B cell (primary cell): ENCODE results near the gene HERPUD1. TPM values are rescaled to one million over a fixed set of nuclear protein-coding genes. Genes with fewer than 3 reads are reported as not detected.

Experiments used
- ATAC-seq: fragments of 200-7000 bp; cut with Tn5 transposase; one replicate; pipeline ENCODE4 v1.10.0; 2021; ENCODE audit warnings: low read depth, mild to moderate bottlenecking, moderate number of reproducible peaks, moderate library complexity
- CTCF ChIA-PET: fragments of 350-600 bp; sonication (Branson Sonifier 250); formaldehyde crosslinking; loops from one replicate; lab custom pipeline; 2021; ENCODE audit warnings: antibody characterized with exemption, inconsistent platforms; lab: Charles Lee
- POLR2A ChIA-PET: fragments of 350-600 bp; sonication (Branson Sonifier 250); formaldehyde crosslinking; loops from one replicate; lab custom pipeline; 2021; ENCODE audit warnings: antibody characterized with exemption; lab: Charles Lee
- DNase-seq: peaks from one replicate; pipeline ENCODE4 v3.0.0; 2013
- H2AFZ ChIP-seq: 2 replicates; pipeline ENCODE4 v1.6.1; 2012; ENCODE audit warnings: mild to moderate bottlenecking, low read depth, low read length; ENCODE audit not compliant: insufficient read depth, poor library complexity, severe bottlenecking
- H3K27ac ChIP-seq, 2 donors: 1 replicate in 1 of 2; 2 replicates in 1 of 2; pipeline ENCODE4 v1.5.1; 2012 to 2013; ENCODE audit warnings: low read length in 2 of 2, mild to moderate bottlenecking in 2 of 2, moderate library complexity in 1 of 2
- H3K27me3 ChIP-seq, 4 experiments: fragments of 200-600 bp in 1 of 4; sonication (generic) in 1 of 4; replicated peaks in 1 of 4; 1 replicate in 2 of 4; 2 replicates in 2 of 4; pipeline versions ENCODE4 v1.6.1 to v1.7.0; 2013 to 2016; ENCODE audit warnings: low read length in 3 of 4, mild to moderate bottlenecking in 2 of 4, mixed read lengths in 1 of 4, moderate library complexity in 1 of 4; ENCODE audit not compliant: insufficient read depth in 4 of 4, control insufficient read depth in 3 of 4; ENCODE audit errors: control extremely low read depth in 1 of 4
- H3K36me3 ChIP-seq, 2 experiments: replicated peaks in 1 of 2; 1 replicate in 1 of 2; 2 replicates in 1 of 2; pipeline versions ENCODE4 v1.6.1 to v1.7.1; 2013; ENCODE audit warnings: low read length in 1 of 2; ENCODE audit not compliant: insufficient read depth in 2 of 2, control insufficient read depth in 1 of 2; ENCODE audit errors: control extremely low read depth in 1 of 2, extremely low read depth in 1 of 2
- H3K4me1 ChIP-seq, 2 donors: fragments of 200-600 bp in 1 of 2; sonication (generic) in 1 of 2; 1 replicate in 1 of 2; 2 replicates in 1 of 2; pipeline versions ENCODE4 v1.5.1 to v1.6.1; 2013 to 2017; ENCODE audit warnings: low read length in 2 of 2; ENCODE audit not compliant: control insufficient read depth in 2 of 2, insufficient read depth in 2 of 2
- H3K4me2 ChIP-seq: replicated peaks from 2 replicates; pipeline ENCODE3; 2012; ENCODE audit warnings: mild to moderate bottlenecking, low read depth, low read length; ENCODE audit not compliant: poor library complexity, severe bottlenecking
- H3K4me3 ChIP-seq, 5 experiments: fragments of 200-600 bp in 1 of 5; sonication (generic) in 1 of 5; 1 replicate in 3 of 5; 2 replicates in 2 of 5; pipeline versions ENCODE4 v1.5.1 to v1.7.0; 2011 to 2016; ENCODE audit warnings: low read length in 4 of 5, mild to moderate bottlenecking in 4 of 5, low read depth in 2 of 5, control low read depth in 1 of 5, moderate library complexity in 1 of 5; ENCODE audit not compliant: insufficient read depth in 1 of 5; ENCODE audit errors: control extremely low read depth in 1 of 5, extremely low read depth in 1 of 5
- H3K79me2 ChIP-seq: fragments of 200-600 bp; sonication (generic); one replicate; pipeline ENCODE4 v1.6.0; 2016; ENCODE audit warnings: low read length; ENCODE audit not compliant: control insufficient read depth, insufficient read depth
- H3K9ac ChIP-seq: fragments of 200-600 bp; sonication (generic); 2 replicates; pipeline ENCODE4 v1.6.1; 2017; ENCODE audit warnings: mild to moderate bottlenecking, low read length, moderate library complexity
- H3K9me3 ChIP-seq, 3 donors: one replicate each; pipeline versions ENCODE4 v1.6.1 to v1.7.1; 2013; ENCODE audit warnings: low read length in 2 of 3; ENCODE audit not compliant: control insufficient read depth in 2 of 3, insufficient read depth in 1 of 3; ENCODE audit errors: control extremely low read depth in 1 of 3
- H4K20me1 ChIP-seq: 2 replicates; pipeline ENCODE4 v1.6.0; 2012; ENCODE audit warnings: mild to moderate bottlenecking, low read length; ENCODE audit not compliant: insufficient read depth, control insufficient read depth, poor library complexity, severe bottlenecking
- H3K27ac Mint-ChIP-seq: one replicate; pipeline ENCODE4 v1.8.0; 2021; ENCODE audit warnings: mixed read lengths
- H3K27me3 Mint-ChIP-seq: one replicate; pipeline ENCODE4 v1.8.0; 2021; ENCODE audit warnings: mixed read lengths
- H3K4me1 Mint-ChIP-seq: one replicate; pipeline ENCODE4 v1.8.0; 2021; ENCODE audit warnings: mixed read lengths
- H3K4me3 Mint-ChIP-seq: one replicate; pipeline ENCODE4 v1.8.0; 2021; ENCODE audit warnings: mixed read lengths
- H3K9me3 Mint-ChIP-seq: one replicate; pipeline ENCODE4 v1.8.0; 2022; ENCODE audit warnings: mixed read lengths; ENCODE audit not compliant: insufficient read depth
- EZH2 ChIP-seq: IDR thresholded peaks from 2 replicates; pipeline ENCODE4 v1.6.1; 2012; ENCODE audit warnings: borderline replicate concordance, low read depth, mild to moderate bottlenecking, moderate library complexity, low read length; ENCODE audit not compliant: insufficient read depth, poor library complexity, severe bottlenecking
- WGBS: methylation state at CpG from one replicate; pipeline ENCODE4 v1.1.5; 2013; ENCODE audit warnings: missing lambda C conversion rate; ENCODE audit not compliant: insufficient coverage; 5-methylcytosine and 5-hydroxymethylcytosine counted together
- intact Hi-C: fragments of 100-400 bp; cut with micrococcal nuclease; formaldehyde crosslinking; loops from one replicate; pipeline ENCODE4 v1.10.0; 2022
- polyA plus RNA-seq: library from polyadenylated mRNA; depleted of rRNA; stranded (reverse); fragments of >200 nt; gene quantifications from 2 replicates; pipeline ENCODE4 v1.2.3, GENCODE V29; 2012
- total RNA-seq, 2 donors: library from RNA; stranded (reverse); fragments of 120-200 nt in 1 of 2; gene quantifications; 1 replicate in 1 of 2; 2 replicates in 1 of 2; pipeline versions ENCODE4 v1.2.3 to v1.2.4, GENCODE V29; 2013 to 2022
- TF ChIP-seq, protein P1 (sequence below): fragments of 200-600 bp; IDR thresholded peaks from one replicate; pipeline ENCODE4 v1.8.0; 2022; ENCODE audit warnings: antibody characterized with exemption, mild to moderate bottlenecking

The HERPUD1 gene
- total and polyA plus RNA-seq, 2 donors (not counting 1 experiment from before 2014, with no cell fraction given) = 273 to 1,041 TPM

DNA sequence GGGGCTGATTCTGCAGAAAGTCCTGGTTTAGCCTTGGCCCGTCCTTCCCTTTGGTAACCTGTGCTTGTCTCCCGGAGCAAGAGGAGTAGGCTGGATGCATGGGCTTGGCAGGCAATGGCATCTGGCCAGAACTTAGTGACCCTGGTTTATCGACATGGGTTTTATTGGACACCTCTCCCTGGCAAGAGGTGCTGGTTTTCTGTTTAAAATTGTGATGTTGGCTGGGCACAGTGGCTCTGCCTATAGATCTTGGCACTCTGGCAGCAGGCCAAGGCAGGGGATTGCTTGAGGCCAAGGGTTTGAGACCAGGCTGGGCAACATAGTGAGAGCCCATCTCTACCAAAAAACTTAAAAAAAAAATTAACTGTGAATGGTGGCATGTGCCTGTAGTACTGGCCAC, 35.7 kb upstream of the HERPUD1 start:
- WGBS = 93% methylated on average over 3 of the region's 3 CpGs
- ChIA-PET CTCF (interaction anchor here (0.7 kb wide), 1 partner anchor 521 kb away, joined by 3 read pairs; no protein-coding TSS in a partner anchor), POLR2A (no interaction called here)
- Histone ChIP-seq H2AFZ (no peak overlapping the region), H3K9me3 (no peaks in the 10 kb centered on the region), H3K79me2 (no peaks in the 10 kb centered on the region), H3K27ac (no peak overlapping the region), H3K4me1 (peaks cover 4 to 17% of the 10 kb centered on the region in 2 donors), H3K27me3 (no peaks in the 10 kb centered on the region), H4K20me1 (no peaks in the 10 kb centered on the region), H3K9ac (no peak overlapping the region), H3K4me3 (no peak overlapping the region), H3K36me3 (no peaks in the 10 kb centered on the region), H3K4me2 (no peak overlapping the region)
- no peak for ATAC-seq
- H3K4me3 Mint-ChIP-seq = no peak overlapping the region
- peaks cover 35% of the 10 kb centered on the region for H3K4me1 Mint-ChIP-seq
- H3K27ac Mint-ChIP-seq = no peak overlapping the region
- H3K9me3 Mint-ChIP-seq = no peaks in the 10 kb centered on the region
- no peaks in the 10 kb centered on the region for H3K27me3 Mint-ChIP-seq
- no peak for DNase-seq
- no peak for TF ChIP-seq EZH2
- TF ChIP-seq, protein P1, sequence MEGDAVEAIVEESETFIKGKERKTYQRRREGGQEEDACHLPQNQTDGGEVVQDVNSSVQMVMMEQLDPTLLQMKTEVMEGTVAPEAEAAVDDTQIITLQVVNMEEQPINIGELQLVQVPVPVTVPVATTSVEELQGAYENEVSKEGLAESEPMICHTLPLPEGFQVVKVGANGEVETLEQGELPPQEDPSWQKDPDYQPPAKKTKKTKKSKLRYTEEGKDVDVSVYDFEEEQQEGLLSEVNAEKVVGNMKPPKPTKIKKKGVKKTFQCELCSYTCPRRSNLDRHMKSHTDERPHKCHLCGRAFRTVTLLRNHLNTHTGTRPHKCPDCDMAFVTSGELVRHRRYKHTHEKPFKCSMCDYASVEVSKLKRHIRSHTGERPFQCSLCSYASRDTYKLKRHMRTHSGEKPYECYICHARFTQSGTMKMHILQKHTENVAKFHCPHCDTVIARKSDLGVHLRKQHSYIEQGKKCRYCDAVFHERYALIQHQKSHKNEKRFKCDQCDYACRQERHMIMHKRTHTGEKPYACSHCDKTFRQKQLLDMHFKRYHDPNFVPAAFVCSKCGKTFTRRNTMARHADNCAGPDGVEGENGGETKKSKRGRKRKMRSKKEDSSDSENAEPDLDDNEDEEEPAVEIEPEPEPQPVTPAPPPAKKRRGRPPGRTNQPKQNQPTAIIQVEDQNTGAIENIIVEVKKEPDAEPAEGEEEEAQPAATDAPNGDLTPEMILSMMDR = no peak
- intact Hi-C loops = no loop called here

DNA sequence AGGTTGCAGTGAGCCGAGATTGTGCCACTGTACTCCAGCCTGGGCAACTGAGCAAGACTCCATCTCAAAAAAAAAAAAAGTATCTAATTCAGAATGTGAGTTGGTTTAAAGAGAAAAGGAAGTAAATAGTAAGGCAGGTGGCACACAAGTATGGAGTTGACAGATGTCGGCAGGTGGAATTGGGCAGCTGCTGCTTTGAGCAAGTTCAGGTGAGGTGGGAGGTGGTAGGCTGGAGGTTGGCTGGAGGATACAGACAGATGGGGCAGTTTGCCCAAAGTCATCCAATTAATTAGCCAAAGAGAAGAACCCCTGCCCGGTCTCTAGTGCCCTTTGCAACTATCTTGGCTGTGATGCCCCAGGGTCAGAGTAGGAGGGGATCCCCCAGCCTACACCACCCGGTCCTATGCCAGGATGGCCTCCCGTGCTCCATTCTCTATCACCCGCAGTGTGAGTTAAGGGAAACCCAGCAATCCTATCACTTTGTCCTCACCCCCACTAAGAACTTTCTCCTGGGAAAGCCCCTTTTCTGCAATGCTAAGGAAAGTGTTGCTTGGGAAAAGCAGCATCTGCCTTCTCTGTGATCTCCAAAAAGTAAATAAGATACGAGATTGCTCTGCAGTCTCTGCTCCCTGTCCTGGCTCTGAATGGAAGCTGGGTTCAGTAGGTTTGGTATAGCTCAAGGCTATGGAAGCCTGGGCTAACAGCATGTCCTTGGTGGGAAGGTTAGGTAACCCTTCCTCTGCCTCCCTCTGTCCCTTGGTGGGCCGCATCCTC, 34.7 kb upstream of the HERPUD1 start:
- peaks cover 12 to 24% of the 10 kb centered on the region in 2 donors for H3K4me1 ChIP-seq
- ChIA-PET CTCF (interaction anchor here (0.7 kb wide), 1 partner anchor 520 kb away, joined by 3 read pairs; no protein-coding TSS in a partner anchor), POLR2A (no interaction called here)
- ATAC-seq (no peak), DNase-seq (no peak)
- H3K79me2 ChIP-seq = no peaks in the 10 kb centered on the region
- no peak for TF ChIP-seq EZH2
- TF ChIP-seq, protein P1 = no peak
- H3K9ac ChIP-seq = no peak overlapping the region
- H4K20me1 ChIP-seq = no peaks in the 10 kb centered on the region
- Mint-ChIP-seq H3K4me3 (no peak overlapping the region), H3K27ac (peak overlapping the region; percentile 17), H3K27me3 (no peaks in the 10 kb centered on the region), H3K4me1 (peaks cover 41% of the 10 kb centered on the region), H3K9me3 (no peaks in the 10 kb centered on the region)
- no peak overlapping the region for H3K4me2 ChIP-seq
- no peak overlapping the region for H3K4me3 ChIP-seq
- no peaks in the 10 kb centered on the region for H3K27me3 ChIP-seq
- H3K36me3 ChIP-seq = no peaks in the 10 kb centered on the region
- intact Hi-C loops = no loop called here
- WGBS = 83% methylated on average over 5 of the region's 8 CpGs
- no peak overlapping the region for H2AFZ ChIP-seq
- H3K9me3 ChIP-seq = no peaks in the 10 kb centered on the region
- H3K27ac ChIP-seq = no peak overlapping the region
